NCI-H524 (cell line): ENCODE data around the gene TOR4A.
"Not testable (repeated sequence)": the region's sequence is repeated elsewhere in the genome, so short reads cannot be mapped to it uniquely, and the experiment has no call there.

Experiments
- DNase-seq, 2 experiments: peaks; one replicate each; lab custom pipeline; 2025; lab: John Stamatoyannopoulos, UW

The TOR4A gene

DNA sequence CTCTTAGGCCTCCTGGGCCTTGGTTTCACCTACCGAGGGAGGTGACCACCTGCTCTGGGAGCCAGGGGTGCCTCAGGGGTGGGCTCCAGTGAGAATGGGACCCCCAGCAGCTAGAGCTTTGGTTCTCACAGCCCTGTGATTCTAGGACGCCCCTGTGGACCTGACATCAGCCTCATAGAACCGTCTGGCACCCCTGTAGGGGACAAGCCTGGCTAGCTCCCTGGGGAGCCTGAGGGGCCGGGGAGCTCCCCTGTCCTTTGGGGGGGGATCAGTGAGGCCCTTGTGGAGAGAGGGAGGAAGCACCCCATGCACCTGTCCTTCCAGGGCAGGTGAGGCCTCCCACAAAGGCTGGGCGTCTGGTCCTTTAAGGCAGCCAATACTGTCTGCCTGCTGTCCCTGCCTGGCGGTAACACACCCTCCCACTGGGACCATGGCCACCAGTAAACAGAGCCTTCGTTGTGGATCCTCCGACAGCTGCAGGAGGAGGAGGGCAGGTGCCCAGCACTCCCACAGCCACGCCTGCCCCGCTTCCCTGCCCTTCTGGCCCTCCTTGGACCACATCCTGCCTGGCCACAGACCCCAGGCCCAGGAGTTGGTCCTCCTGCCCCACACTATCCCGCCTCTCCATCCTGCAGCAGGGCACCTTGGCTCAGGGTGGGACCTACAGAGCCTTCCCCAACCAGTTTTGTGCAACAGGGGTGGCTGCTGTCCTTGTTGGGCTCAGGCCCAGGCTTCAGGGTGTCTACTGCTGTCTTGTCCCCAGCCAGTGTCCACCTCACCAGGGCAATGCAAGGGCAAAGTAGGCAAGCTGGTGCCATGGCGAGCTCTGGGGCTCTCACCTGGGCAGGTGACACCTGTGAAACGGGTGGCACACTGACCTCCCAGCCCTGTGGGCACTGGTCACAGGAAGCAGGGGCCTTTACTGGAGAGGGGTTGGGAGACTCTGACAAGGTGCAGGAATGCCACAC is 39.5 kb upstream of the TOR4A start:
- DNase-seq = peak in 1 of 2 experiments; percentile 51

DNA sequence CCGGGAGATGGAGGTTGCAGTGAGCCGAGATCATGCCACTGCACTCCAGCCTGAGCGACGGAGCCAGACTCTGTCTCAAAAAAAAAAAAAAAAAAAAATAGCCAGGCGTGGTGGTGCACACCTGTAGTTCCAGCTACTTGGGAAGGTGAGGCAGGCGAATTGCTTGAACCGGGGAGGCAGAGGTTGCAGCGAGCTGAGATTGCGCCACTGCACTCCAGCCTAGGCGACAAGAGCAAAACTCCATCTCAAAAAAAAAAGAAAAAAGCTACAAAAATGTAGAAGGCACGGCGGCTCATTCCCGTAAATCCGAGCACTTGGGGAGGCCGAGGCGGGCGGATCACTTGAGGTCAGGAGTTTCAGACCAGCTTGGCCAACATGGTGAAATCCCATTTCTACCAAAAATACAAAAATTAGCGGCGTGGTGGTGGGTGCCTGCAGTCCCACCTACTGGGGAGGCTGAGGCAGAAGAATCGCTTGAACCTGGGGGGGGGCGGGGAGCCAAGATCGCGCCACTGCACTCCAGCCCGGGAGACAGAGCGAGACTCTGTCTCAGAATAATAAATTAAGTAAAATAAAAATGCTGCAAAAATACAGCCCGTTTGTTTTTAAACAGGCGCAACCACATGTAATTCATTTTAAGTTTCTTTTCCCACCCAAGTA is 37.9 kb upstream of the TOR4A start:
- DNase-seq = not testable (repeated sequence)

DNA sequence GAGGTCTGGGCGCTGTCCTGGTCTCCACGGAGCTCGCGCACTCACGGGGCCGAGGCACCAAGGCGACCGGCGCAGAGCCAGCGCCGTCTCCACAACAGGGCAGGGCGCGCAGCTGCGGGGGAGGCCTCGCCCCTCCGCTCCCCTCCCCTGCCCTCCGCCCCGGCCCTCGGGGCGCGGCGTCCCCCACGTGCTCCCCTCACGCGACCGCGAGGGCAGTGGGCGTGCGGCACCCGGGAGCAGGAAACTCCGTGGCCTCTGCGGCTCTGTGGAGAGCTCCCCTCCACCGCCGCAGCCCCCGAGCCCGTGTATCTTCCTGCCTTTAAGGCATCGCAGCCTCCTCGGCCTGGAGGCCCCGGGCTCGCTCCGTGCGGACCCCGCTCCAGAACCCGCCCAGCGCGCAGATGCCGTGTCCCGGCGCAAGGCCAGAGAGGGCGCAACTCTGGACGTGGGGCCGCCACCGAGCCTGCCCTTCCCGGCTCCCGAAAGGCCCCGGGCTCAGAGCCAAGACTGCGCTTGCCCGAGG is 37.1 kb upstream of the TOR4A start:
- peak; percentile 45 to 79 for DNase-seq

DNA sequence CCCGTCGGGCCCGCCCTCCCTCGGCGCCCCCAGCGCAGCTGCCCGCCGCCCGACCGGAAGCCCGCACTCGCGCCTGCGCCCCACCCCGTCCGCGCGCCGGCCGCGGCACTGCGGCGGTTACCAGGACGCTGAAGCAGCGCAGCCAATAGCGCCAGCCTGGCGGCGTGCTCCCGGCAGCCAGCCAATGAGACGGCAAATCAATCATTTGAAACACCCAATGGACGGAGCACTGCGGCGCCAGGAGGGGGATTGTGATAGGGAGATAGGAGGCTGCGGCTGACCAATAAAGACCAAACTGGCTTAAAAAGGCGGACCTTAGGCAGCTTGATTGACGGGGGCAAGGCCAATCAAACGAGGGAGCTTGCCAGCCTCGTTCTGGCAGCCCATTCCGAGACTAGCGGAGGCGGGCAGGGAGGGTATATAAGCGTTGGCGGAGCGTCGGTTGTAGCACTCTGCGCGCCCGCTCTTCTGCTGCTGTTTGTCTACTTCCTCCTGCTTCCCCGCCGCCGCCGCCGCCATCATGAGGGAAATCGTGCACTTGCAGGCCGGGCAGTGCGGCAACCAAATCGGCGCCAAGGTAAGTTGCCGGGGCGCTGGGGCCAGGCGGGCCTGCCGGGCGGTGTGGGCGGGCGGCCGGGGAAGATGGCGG is 36.6 kb upstream of the TOR4A start, which contains the start of gene TUBB4B:
Gene TUBB4B (plus strand): TSS at position 447 of the 649 bp plus-strand sequence. CDS start 74 bp downstream, at position 521.
- DNase-seq = peak; percentile 100

DNA sequence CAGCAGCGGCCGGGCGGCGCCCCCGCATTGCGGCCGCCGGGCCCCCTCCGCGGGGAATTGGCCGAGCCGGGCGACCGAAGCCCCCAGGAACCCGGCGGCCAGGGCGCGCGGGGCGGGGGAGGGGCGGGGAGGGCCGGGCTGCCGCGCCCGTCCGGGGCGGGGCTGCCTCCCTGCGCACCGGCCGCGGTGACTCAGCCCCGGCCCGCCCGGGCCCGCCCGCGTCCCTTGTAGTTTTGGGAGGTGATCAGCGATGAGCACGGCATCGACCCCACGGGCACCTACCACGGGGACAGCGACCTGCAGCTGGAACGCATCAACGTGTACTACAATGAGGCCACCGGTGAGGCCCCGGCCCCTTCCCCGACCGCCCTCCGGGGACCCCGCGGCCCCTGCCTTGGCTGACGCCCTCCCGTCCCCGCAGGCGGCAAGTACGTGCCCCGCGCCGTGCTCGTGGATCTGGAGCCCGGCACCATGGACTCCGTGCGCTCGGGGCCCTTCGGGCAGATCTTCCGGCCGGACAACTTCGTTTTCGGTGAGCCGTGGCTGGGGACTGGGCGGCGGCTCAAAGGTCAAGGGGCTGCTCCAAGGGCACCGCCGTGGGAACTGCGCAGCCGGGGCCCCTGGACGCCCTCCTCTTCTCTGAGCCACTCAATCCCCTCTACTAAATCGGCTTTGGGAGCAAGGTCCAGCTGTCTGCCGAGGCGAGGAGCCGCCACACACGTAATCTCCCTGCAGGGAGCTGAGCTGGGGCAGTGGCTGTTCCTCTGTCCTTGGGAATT is 35.8 kb upstream of the TOR4A start:
- DNase-seq = peak; percentile 55 to 82

DNA sequence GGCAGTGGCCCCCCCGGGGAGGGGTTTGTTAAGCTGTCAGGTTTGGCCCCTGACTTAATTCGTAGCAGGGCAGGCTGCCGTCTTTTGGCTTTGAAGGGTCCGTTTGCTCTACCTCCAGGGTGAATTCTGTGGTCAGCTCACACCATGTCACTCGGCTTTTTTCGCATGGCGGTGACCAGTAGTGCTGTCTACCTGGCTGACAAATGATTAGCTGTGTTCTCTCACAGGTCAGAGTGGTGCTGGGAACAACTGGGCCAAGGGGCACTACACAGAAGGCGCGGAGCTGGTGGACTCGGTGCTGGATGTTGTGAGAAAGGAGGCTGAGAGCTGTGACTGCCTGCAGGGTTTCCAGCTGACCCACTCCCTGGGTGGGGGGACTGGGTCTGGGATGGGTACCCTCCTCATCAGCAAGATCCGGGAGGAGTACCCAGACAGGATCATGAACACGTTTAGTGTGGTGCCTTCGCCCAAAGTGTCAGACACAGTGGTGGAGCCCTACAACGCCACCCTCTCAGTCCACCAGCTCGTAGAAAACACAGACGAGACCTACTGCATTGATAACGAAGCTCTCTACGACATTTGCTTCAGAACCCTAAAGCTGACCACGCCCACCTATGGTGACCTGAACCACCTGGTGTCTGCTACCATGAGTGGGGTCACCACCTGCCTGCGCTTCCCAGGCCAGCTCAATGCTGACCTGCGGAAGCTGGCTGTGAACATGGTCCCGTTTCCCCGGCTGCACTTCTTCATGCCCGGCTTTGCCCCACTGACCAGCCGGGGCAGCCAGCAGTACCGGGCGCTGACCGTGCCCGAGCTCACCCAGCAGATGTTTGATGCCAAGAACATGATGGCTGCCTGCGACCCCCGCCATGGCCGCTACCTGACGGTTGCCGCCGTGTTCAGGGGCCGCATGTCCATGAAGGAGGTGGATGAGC is 35.0 kb upstream of the TOR4A start:
- DNase-seq = no peak

DNA sequence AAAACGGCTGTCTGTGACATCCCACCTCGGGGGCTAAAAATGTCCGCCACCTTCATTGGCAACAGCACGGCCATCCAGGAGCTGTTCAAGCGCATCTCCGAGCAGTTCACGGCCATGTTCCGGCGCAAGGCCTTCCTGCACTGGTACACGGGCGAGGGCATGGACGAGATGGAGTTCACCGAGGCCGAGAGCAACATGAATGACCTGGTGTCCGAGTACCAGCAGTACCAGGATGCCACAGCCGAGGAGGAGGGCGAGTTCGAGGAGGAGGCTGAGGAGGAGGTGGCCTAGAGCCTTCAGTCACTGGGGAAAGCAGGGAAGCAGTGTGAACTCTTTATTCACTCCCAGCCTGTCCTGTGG is 34.3 kb upstream of the TOR4A start:
- not testable (repeated sequence) for DNase-seq

DNA sequence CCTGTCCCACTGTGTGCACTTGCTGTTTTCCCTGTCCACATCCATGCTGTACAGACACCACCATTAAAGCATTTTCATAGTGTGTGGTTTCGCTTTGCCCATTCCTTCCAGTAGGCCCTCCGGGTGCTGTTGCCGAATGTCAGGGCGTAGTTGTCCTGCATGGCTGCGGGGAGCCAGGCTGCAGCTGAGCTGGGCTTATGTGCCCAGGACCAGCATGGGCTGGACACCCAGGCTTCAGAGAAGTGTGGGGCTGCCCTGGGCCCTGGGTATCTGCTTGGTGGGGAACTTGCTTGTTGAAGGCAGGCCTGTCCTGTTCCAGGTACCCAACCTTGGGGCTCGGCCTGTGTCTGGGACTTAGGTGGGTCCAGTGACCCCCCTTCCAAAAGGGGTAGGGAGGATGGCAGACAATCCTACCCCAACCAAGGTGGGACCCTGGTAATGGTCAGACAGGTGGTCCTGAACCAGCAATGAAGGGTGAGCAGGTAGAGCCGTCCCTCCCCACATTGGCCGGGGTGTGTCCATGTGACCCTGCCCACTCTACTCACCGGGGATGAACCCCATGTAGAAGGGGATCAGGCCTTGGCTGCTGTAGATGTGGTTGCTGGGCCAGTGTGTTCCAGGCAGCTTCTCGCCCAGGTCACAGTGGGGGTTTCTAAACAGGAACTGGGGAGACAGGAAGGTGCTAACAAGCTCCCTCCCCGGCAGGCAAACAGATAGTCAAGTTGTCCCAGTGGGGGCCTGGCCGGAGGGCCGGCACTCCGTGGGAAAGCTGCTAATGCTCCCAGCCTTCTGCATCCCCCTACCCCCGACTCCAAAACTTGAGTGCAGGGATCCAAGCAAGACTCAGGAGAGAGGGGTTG is 33.7 kb upstream of the TOR4A start:
- no peak for DNase-seq

DNA sequence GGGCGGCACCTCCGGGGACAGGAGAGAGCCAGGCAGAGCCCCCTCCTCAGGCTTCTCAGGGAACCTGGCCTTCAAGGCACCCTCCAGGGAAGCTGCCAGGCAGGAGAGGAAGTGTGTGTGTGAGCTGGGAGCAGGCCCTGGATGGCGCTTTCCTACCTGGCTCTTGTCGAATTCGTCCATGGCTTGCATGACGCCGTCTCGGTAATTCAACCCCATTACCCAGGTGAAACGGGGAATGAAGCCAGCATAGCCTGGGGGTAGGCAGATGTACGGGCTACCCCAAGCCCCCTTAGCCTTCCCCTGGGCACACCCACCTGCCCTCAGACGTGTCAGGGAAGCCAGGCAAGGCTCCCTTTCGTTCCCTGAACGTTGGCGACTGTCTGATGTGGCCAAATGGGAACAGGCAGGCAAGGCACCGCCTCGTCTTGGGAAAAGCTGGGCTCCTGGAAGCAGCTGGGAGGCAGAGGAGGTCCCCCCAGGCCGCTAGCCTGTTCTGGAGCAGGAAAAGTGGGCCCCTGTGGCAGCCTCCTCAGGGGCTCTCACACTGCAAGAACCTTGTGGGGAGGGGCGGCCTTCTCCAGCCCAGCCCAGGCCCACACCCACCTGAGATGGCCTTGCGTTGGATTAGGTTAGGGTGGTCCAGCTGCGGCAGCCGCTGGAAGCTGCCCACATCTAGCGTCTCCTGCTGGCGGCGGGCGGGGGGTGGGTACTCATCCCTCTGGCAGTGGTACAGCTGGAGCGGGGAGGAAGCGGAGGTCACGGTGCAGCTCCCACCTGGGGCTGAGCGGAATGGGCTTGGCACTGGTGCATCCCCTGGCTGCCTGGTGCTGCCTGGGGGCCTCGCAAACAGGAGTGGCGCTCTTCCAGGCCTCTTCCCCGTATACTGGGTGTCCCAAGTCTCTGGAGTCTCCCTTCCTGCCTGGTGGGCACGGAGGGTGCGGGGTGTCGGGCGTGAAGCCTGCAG is 32.8 kb upstream of the TOR4A start:
- DNase-seq = no peak

DNA sequence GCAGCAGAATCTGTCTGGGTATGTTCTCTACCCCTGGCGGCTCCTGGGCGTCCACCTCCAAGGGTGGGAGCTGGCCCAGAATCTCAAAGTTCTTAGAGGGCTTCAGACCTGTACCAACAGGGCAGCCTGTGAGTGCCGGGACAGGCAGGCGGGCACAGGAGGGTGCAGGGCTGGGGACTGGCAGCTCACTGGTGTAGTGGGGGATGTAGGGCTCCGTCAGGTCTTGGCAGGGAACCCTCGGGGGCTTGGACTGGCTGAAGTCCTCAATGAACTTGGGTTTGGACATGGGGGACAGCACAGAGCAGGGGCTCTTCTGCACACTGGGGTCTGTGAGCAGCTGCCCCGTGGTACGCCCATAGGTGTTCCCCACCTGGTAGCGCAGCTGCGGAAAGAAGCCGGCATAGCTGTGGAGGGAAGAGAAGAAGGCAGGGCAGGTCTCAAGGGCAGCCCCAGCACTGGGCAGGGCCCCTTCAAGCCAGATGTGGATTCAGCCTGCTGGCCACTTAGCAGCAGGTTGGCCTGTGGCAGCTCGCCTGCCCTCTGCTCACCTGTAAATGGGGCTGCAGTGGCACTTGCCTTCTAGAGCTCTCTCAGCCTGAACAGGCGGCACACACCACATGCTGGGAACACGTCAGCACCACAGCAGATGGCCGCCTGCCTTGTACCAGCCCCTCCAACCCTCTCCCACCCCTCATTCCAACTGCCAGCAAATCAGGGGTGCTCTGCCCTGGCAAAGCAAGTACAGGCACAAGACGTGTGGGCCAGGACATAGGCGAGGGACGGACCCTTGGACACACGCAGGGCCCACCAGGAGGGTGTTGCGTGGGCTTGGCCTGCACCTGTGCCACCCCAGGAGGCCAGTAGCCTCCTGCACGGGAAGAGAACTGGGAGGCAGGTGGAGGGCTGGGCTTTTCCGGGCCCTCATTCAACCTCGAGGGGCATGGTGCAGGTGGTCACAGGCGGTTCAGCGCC is 31.8 kb upstream of the TOR4A start:
- peak; percentile 69 to 88 for DNase-seq

DNA sequence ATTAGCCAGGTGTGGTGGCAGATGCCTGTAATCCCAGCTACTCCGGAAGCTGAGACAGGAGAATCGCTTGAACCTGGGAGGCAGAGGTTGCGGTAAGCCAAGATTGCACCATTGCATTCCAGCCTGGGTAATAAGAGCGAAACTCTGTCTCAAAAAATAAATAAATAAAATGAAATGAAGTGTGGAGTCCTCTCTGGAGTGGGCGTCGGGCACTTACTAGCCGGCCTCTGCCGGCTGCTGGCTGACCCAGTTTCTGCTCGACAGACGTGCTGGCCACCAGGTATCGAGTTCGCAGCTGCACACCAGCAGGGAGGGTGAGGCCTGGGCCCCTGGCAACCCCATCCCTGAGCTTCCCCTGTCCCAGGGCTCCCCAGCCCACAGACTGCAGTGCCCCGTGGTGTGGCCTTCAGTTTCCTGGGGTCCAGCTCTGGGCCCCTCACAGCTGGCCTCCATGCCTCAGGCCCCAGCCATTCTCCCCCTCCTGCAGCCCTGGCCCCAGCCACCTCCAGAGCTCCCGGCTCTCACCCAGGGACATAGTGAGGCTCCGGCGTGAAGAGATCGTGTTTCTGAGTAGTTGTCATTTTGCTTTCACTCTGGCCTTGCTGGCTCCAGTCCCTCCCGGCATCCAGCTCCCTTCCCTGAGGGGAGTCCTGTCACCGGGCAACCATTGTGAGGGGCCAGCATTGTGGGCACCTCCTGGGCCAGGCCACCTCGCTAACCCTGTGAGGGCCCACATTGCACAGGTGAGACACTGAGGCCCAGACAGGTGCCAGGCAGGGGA is 30.2 kb upstream of the TOR4A start:
- no peak for DNase-seq

DNA sequence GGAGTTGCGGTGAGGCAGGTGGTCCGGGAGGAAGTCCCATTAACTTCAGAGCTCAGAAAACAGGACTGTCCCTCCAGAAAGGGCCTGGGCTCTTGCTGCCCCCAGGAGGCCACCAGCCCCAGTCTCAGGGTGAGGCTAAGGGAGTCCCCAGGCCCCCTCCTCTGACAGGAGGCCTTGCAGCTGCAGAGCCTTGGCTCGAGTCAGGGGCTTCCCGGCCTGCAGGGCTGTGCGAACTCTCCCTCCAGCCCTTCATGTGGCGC is 29.7 kb upstream of the TOR4A start:
- DNase-seq = no peak

DNA sequence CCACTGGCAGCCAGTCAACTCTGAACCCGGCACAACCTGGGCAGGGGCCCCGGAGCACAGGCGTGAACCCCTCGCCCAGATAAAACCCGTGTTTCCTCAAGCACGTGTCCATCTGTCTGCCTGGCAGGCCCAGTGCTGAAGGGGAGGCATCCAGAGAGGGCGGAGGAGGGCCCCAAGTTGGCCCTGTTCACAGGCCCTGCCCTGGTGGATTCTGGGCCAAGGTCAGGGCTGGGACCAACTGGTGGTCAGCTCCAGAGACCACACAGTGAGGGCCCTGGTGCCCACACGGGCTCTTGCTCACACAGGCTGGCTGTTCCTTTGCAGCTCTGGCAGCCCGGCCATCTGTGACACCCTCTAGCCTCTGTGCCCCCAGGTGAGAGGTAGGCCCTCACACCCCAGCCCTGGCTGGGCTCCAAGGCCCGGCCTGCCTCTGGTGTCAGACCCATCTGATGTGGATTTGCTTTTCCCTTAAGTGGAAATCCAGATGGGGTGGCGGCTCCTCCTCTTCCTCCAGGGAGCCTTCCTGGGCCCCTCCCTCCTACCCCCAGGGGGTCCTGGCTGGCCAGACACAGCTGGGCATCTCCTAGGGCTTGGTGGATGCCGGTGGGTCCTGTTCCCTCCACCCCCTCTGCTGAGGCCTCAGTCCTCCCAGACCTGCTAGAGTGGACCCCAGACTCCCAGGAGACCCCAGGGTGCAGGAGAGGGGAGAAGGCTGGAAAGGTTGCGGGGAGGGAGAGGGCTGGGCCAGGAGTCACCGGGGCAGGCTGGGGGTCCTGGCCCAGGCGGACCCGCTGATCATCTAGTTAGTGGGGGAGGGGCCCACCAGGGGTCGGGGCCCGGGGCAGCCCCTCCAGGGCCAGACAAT is 27.0 kb upstream of the TOR4A start:
- peak; percentile 63 to 79 for DNase-seq

DNA sequence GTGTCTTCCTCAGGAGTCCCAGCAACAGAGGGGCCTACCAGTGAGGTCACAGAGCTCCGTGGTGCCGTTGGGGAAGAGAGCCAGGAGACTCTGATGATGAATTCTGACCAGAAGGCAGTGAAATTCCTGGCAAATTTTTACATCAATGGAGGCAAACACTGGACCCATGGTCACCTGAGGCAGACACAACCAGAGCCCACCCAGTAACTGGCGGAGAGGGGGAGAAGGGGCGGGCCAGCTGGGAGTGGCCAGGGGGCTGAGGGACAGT is 26.4 kb upstream of the TOR4A start, which contains the start of gene STPG3:
Gene STPG3 (plus strand): TSS at position 93 of the 268 bp plus-strand sequence. CDS start 1 bp downstream, at position 94.
- DNase-seq = no peak

DNA sequence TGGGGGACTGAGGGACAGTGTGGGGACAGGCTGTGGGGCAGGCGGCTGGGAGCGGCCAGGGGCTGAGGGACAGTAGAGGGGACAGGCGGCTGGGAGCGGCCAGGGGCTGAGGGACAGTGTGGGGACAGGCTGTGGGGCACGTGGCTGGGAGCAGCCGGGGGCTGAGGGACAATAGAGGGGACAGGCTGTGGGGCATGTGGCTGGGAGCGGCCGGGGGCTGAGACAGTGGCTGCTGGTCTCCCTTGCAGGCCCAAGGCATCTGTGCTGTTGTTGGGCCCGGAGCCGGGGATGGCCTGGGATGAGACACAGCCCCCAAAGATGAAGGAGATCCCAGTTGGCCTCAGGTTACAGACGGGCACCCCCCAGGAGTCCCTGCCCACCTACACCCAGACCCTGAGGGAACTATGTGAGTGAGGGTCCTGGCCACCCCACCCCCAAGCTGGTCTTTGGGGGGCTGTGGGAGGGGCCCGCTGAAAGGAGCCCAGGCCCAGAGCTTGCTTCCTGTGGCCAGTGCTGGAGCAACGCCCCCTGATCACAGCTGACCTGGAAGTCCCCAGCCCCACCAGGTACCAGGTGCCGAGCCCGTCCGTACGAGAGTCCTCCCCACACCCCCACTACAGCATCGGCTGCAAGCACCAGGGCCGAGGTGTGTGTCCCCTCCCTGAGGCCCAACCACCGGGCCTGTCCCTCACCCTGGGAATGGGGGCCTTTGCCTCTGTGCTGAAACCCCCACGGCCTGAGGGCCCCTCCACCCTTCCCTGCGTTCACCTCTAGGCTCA is 25.8 kb upstream of the TOR4A start:
- DNase-seq = no peak
